Measurements from ENCODE around the gene CSNK1G1. TPM values are rescaled to one million over a fixed set of nuclear protein-coding genes. Genes with fewer than 3 reads are reported as not detected.

The CSNK1G1 gene
- total RNA-seq, 1 donor = 37.6 TPM

- TF ChIP-seq CTCF (IDR thresholded peaks at IDR 0.05; ENCODE audit: insufficient read depth, low read depth, low read length) = peak; percentile 33
- no peak overlapping the region for H3K4me3 ChIP-seq (ENCODE audit: low read depth, low read length)
- no peak for DNase-seq (ENCODE audit: low read depth)
Observed at GRCh38 chr15:64149424-64149823, 206.5 kb downstream of the CSNK1G1 start.

- no peak overlapping the region for H3K4me3 ChIP-seq (ENCODE audit: low read depth, low read length)
- no peak for DNase-seq (ENCODE audit: low read depth)
- no peak for TF ChIP-seq CTCF (IDR thresholded peaks at IDR 0.05; ENCODE audit: insufficient read depth, low read depth, low read length)
Observed at GRCh38 chr15:64148581-64148980, 207.4 kb downstream of the CSNK1G1 start.

GRCh38 chr15:64148168-64148567 lies 207.8 kb downstream of the CSNK1G1 start:
- DNase-seq (ENCODE audit: low read depth) = no peak

GRCh38 chr15:64146885-64147681 lies 208.9 kb downstream of the CSNK1G1 start:
- no peak for TF ChIP-seq CTCF (IDR thresholded peaks at IDR 0.05; ENCODE audit: insufficient read depth, low read depth, low read length)
- no peak for DNase-seq (ENCODE audit: low read depth)
- no peak overlapping the region for H3K4me3 ChIP-seq (ENCODE audit: low read depth, low read length)

More at GRCh38 chr15:64148168-64148567, 207.8 kb downstream of the CSNK1G1 start:
- no peak for TF ChIP-seq CTCF (IDR thresholded peaks at IDR 0.05; ENCODE audit: insufficient read depth, low read depth, low read length)
- no peak overlapping the region for H3K4me3 ChIP-seq (ENCODE audit: low read depth, low read length)

DNA sequence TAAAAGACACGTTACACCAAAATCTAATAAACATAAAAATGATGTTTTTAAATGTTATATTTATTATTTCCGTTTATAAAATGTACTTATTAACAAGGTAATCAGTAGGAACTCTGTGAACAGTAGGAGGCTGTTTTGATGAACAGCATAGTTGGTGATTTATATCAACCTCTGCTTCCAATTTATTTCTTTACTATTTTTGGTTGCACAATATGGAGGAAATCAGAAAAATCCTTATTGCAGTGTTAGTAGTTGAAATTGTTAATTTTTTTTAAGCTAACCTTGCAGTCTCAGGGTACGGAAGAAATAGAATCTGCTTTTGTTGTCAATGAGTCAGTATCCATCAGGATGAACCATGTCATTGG lies 209.5 kb downstream of the CSNK1G1 start:
- no peak for DNase-seq (ENCODE audit: low read depth)
- no peak overlapping the region for H3K4me3 ChIP-seq (ENCODE audit: low read depth, low read length)
- no peak for TF ChIP-seq CTCF (IDR thresholded peaks at IDR 0.05; ENCODE audit: insufficient read depth, low read depth, low read length)

- TF ChIP-seq CTCF (IDR thresholded peaks at IDR 0.05; ENCODE audit: insufficient read depth, low read depth, low read length) = no peak
- no peak overlapping the region for H3K4me3 ChIP-seq (ENCODE audit: low read depth, low read length)
- no peak for DNase-seq (ENCODE audit: low read depth)
Observed at GRCh38 chr15:64146041-64146440, 209.9 kb downstream of the CSNK1G1 start.
